SH-SY5Y (cell line): ENCODE measurements around the gene PRR14L.

Experiments
- GATA2 ChIP-seq: IDR thresholded peaks from 2 replicates; pipeline ENCODE4 v1.6.1; 2011; ENCODE audit warnings: mild to moderate bottlenecking, low read depth, low read length
- GATA3 ChIP-seq: IDR thresholded peaks from 2 replicates; pipeline ENCODE4 v1.6.1; 2011; ENCODE audit warnings: low read depth, mild to moderate bottlenecking, low read length, moderate library complexity

PRR14L gene

GRCh38 chr22:31750365-31751284, 693 bp upstream of the PRR14L start:
- TF ChIP-seq GATA3 (no peak), GATA2 (no peak)

DNA sequence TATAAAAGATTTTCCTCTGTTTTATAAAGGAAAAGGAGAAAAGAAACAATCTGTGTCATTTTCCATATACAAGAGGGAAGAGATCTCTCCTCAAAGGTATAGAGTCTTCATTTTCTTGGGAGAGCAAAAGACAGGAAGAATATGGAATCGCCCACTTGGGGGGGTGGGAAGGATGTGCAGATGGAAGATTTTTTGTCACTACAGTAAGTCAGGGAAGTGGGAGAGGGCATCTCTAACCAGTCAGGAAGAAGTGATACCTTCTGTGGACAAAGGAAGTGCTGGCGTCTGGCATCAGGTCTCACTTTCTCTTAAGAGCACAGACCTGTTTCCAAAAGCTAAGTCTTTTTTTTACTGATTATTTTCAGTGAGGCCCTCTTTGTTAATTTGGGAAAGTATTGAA, 1.4 kb downstream of the PRR14L start:
- TF ChIP-seq GATA3 = no peak
- no peak for TF ChIP-seq GATA2

- TF ChIP-seq GATA2 (no peak), GATA3 (no peak)
Measured at GRCh38 chr22:31747441-31747840, 2.5 kb downstream of the PRR14L start.

- no peak for TF ChIP-seq GATA3
- no peak for TF ChIP-seq GATA2
Measured at GRCh38 chr22:31743871-31744270, 6.1 kb downstream of the PRR14L start.

DNA sequence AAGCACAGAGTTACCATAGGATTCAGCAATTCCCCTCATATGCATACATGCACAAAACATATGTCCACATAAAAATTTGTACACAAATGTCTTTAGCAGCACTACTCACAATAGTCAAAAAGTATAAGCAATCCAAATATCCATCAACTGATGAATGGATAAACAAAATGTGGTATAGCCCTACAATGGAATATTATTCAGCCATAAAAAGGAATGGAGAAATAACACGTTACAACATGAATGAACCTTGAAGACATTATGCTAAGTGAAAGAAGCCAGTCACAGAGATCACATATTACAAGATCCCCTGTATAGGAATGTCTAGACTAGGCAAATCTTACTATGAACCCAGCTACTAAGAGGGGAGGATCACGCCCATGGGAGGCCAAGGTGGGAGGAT, 7.2 kb downstream of the PRR14L start:
- TF ChIP-seq GATA2 (no peak), GATA3 (no peak)

DNA sequence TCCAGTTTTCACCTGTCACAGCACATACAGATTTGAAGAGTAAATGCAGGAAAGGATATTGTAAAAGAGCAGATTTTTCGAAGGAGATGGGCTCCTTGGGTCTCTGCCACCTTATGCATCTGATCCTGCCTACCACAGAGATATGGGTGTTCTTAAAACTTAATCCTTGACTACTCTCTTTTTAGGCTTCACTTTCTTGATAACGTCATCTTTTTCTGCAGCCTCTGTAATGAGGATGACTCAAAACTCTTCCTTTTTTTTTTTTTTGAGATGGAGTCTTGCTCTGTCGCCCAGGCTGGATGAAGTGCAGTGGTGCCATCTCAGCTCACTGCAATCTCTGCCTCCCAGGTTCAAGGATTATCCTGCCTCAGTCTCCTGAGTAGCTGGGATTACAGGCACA, 7.8 kb downstream of the PRR14L start:
- TF ChIP-seq GATA3 (no peak), GATA2 (no peak)

DNA sequence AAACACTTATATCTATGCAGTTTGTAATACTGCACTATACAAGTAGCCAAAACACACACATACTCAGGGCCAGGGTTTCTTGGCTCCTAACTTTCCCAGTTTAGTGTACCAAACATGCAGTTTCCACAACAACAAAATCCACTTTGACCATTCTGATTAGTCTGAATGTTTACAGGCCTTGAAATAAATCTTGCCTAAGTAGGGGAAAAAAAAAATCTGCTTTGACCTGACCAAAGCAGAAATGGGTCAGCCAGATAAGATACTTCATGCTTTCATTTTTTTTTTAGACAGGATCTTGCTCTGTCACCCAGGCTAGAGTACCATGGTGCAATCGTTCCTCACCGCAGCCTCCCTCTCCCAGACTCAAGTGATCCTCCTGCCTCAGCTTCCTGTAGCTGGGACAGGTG, 10.1 kb downstream of the PRR14L start:
- TF ChIP-seq GATA3 (no peak), GATA2 (no peak)

- TF ChIP-seq GATA2 (no peak), GATA3 (no peak)
Measured at GRCh38 chr22:31738566-31738965, 11.4 kb downstream of the PRR14L start.

DNA sequence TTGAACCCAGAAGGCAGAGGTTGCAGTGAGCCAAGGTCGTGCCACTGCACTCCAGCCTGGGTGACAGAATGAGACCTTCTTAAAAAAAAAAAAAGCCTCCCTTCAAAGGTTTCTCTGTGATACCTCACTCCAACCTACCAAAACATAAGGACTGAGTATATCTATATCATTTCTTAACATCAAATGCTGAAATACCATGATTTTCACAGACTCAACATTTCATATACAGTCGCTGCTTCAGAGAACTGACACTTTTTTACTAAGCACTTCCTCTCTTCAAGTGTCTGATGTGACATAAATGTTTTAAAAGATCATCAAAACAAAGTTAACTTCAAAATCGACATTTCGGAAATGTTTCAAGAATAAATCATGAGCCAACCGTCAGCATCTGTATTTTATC, 12.0 kb downstream of the PRR14L start:
- TF ChIP-seq GATA2 (no peak), GATA3 (no peak)

GRCh38 chr22:31736458-31736857, 13.5 kb downstream of the PRR14L start:
- no peak for TF ChIP-seq GATA3
- TF ChIP-seq GATA2 = no peak

DNA sequence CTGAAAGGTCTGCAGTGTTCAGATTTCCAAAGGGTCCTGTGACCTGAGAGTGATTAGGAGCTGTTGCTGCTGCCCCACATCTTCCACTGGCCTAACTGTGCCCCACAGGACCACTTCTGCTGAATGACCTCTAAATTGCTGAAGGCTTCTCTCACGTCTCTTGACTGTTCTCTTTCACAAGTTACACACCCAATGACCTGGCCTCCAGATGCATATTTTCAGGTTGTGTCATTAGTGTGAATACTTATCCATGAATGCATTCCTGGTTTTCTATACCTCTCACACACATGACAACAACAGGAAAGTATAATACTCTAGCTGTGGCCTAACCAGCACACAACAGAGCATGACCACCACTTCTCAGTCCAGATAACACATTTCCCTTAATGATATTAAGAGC, 15.4 kb downstream of the PRR14L start:
- TF ChIP-seq GATA3 (no peak), GATA2 (no peak)

DNA sequence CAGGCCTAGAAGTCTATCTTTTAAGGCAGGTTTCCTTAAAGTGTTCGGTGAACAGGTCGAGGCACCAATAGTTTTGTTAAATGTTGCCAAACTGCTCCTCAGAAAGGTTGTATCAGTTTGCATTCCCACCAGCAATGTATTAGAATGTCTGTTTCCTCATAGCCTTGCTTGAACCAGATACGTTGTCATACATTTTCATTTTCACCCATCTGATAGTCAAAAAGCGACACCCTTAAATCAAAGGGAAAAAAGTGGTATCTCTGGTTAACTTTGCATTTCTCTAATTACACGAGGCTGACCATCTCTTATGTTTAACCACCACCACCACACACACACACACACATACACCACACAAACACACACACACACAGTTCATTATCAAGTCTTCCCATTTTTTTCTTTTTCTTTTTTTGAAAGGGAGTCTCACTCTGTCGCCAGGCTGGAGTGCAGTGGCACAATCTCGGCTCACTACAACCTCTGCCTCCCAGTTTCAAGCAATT, 16.3 kb downstream of the PRR14L start:
- TF ChIP-seq GATA3 = no peak
- no peak for TF ChIP-seq GATA2

- no peak for TF ChIP-seq GATA3
- TF ChIP-seq GATA2 = no peak
Measured at GRCh38 chr22:31732089-31732829, 17.7 kb downstream of the PRR14L start.

DNA sequence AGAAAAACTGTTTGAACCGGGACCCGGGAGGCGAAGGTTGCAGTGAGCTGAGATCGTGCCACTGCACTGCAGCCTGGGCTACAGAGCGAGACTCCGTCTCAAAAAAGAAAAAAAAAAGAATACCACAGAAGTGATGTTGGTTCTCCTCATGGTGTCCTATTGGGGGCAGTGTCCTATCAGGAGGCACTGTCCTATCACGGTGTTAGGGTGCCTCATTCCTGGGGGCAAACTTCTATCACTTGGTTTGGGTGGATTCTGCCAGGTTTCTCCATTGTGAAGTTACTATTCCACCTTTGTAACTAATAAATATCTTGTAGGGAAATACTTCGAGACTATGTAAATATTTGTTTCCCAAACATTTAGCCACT, 19.6 kb downstream of the PRR14L start:
- no peak for TF ChIP-seq GATA2
- TF ChIP-seq GATA3 = no peak

GRCh38 chr22:31728857-31729256, 21.1 kb downstream of the PRR14L start:
- TF ChIP-seq GATA3 (no peak), GATA2 (no peak)
